ENCODE results near the gene ZNF536. TPM values are rescaled to one million over a fixed set of nuclear protein-coding genes. Genes with fewer than 3 reads are reported as not detected.
"Not testable (repeated sequence)": the region's sequence is repeated elsewhere in the genome, so short reads cannot be mapped to it uniquely, and the experiment has no call there.

ZNF536 gene
- total and polyA plus RNA-seq, 2 donors = 4.9 to 34.4 TPM

GRCh38 chr19:30417166-30417565 is 45.0 kb downstream of the ZNF536 start:
- WGBS = 68% methylated on average over 4 of the region's 4 CpGs
- DNase-seq (ENCODE audit: extremely low spot score) = not testable (repeated sequence)

GRCh38 chr19:30419568-30420180 is 47.5 kb downstream of the ZNF536 start:
- H3K4me1 ChIP-seq (ENCODE audit: insufficient read depth) = no peaks in the 10 kb centered on the region
- H3K4me3 ChIP-seq (ENCODE audit: low read depth, low read length) = no peak overlapping the region
- WGBS = 59% methylated on average over 15 of the region's 15 CpGs
- no peak for DNase-seq (ENCODE audit: extremely low spot score)
- no peak overlapping the region for H3K27ac ChIP-seq (ENCODE audit: low read depth)
- H3K36me3 ChIP-seq (ENCODE audit: insufficient read depth) = no peaks in the 10 kb centered on the region

More at GRCh38 chr19:30417166-30417565, 45.0 kb downstream of the ZNF536 start:
- H3K4me1 ChIP-seq (ENCODE audit: insufficient read depth); H3K27ac ChIP-seq (ENCODE audit: low read depth); H3K4me3 ChIP-seq (ENCODE audit: low read depth, low read length); H3K36me3 ChIP-seq (ENCODE audit: insufficient read depth): not testable (repeated sequence)

GRCh38 chr19:30420316-30420715 is 48.1 kb downstream of the ZNF536 start:
- Histone ChIP-seq H3K27ac (ENCODE audit: low read depth) (no peak overlapping the region), H3K4me1 (ENCODE audit: insufficient read depth) (no peaks in the 10 kb centered on the region), H3K36me3 (ENCODE audit: insufficient read depth) (no peaks in the 10 kb centered on the region), H3K4me3 (ENCODE audit: low read depth, low read length) (no peak overlapping the region)
- 78% methylated on average over 8 of the region's 8 CpGs for WGBS
- DNase-seq (ENCODE audit: extremely low spot score) = no peak

GRCh38 chr19:30420881-30421280 is 48.7 kb downstream of the ZNF536 start:
- H3K4me1 ChIP-seq (ENCODE audit: insufficient read depth) = no peaks in the 10 kb centered on the region
- no peaks in the 10 kb centered on the region for H3K36me3 ChIP-seq (ENCODE audit: insufficient read depth)
- no peak overlapping the region for H3K4me3 ChIP-seq (ENCODE audit: low read depth, low read length)
- no peak overlapping the region for H3K27ac ChIP-seq (ENCODE audit: low read depth)
- 81% methylated on average over 10 of the region's 10 CpGs for WGBS
- DNase-seq (ENCODE audit: extremely low spot score) = no peak

- 95% methylated on average over 8 of the region's 8 CpGs for WGBS
- Histone ChIP-seq H3K4me1 (ENCODE audit: insufficient read depth) (no peaks in the 10 kb centered on the region), H3K36me3 (ENCODE audit: insufficient read depth) (no peaks in the 10 kb centered on the region), H3K27ac (ENCODE audit: low read depth) (no peak overlapping the region), H3K4me3 (ENCODE audit: low read depth, low read length) (no peak overlapping the region)
- DNase-seq (ENCODE audit: extremely low spot score) = no peak
Measured at GRCh38 chr19:30421571-30421970, 49.4 kb downstream of the ZNF536 start.

GRCh38 chr19:30423481-30423880 is 51.3 kb downstream of the ZNF536 start:
- WGBS = 86% methylated on average over 11 of the region's 11 CpGs
- no peaks in the 10 kb centered on the region for H3K36me3 ChIP-seq (ENCODE audit: insufficient read depth)
- H3K4me3 ChIP-seq (ENCODE audit: low read depth, low read length) = no peak overlapping the region
- H3K27ac ChIP-seq (ENCODE audit: low read depth) = no peak overlapping the region
- no peaks in the 10 kb centered on the region for H3K4me1 ChIP-seq (ENCODE audit: insufficient read depth)
- DNase-seq (ENCODE audit: extremely low spot score) = no peak

GRCh38 chr19:30425885-30426838 is 54.0 kb downstream of the ZNF536 start:
- 83% methylated on average over 9 of the region's 9 CpGs for WGBS
- no peaks in the 10 kb centered on the region for H3K4me1 ChIP-seq (ENCODE audit: insufficient read depth)
- DNase-seq (ENCODE audit: extremely low spot score) = no peak
- H3K36me3 ChIP-seq (ENCODE audit: insufficient read depth) = no peaks in the 10 kb centered on the region
- no peak overlapping the region for H3K27ac ChIP-seq (ENCODE audit: low read depth)
- no peak overlapping the region for H3K4me3 ChIP-seq (ENCODE audit: low read depth, low read length)

- no peak for DNase-seq (ENCODE audit: extremely low spot score)
- H3K4me3 ChIP-seq (ENCODE audit: low read depth, low read length) = no peak overlapping the region
- H3K27ac ChIP-seq (ENCODE audit: low read depth) = no peak overlapping the region
Measured at GRCh38 chr19:30426864-30427263, 54.7 kb downstream of the ZNF536 start.

GRCh38 chr19:30428092-30428680 is 56.0 kb downstream of the ZNF536 start:
- DNase-seq (ENCODE audit: extremely low spot score) = no peak
- H3K4me1 ChIP-seq (ENCODE audit: insufficient read depth) = no peaks in the 10 kb centered on the region
- no peak overlapping the region for H3K27ac ChIP-seq (ENCODE audit: low read depth)
- H3K36me3 ChIP-seq (ENCODE audit: insufficient read depth) = no peaks in the 10 kb centered on the region
- 90% methylated on average over 6 of the region's 6 CpGs for WGBS
- H3K4me3 ChIP-seq (ENCODE audit: low read depth, low read length) = no peak overlapping the region

More at GRCh38 chr19:30426864-30427263, 54.7 kb downstream of the ZNF536 start:
- Histone ChIP-seq H3K4me1 (ENCODE audit: insufficient read depth) (no peaks in the 10 kb centered on the region), H3K36me3 (ENCODE audit: insufficient read depth) (no peaks in the 10 kb centered on the region)

- no peak for DNase-seq (ENCODE audit: extremely low spot score)
- no peak overlapping the region for H3K27ac ChIP-seq (ENCODE audit: low read depth)
- H3K36me3 ChIP-seq (ENCODE audit: insufficient read depth) = no peaks in the 10 kb centered on the region
- WGBS = 82% methylated on average over 3 of the region's 3 CpGs
- H3K4me1 ChIP-seq (ENCODE audit: insufficient read depth) = no peaks in the 10 kb centered on the region
- H3K4me3 ChIP-seq (ENCODE audit: low read depth, low read length) = no peak overlapping the region
Measured at GRCh38 chr19:30428844-30429243, 56.7 kb downstream of the ZNF536 start.

- Histone ChIP-seq H3K36me3 (ENCODE audit: insufficient read depth) (no peaks in the 10 kb centered on the region), H3K27ac (ENCODE audit: low read depth) (no peak overlapping the region), H3K4me1 (ENCODE audit: insufficient read depth) (no peaks in the 10 kb centered on the region), H3K4me3 (ENCODE audit: low read depth, low read length) (no peak overlapping the region)
- no peak for DNase-seq (ENCODE audit: extremely low spot score)
- WGBS = 98% methylated on average over 6 of the region's 6 CpGs
Measured at GRCh38 chr19:30430206-30430734, 58.1 kb downstream of the ZNF536 start.

- Histone ChIP-seq H3K4me1 (ENCODE audit: insufficient read depth) (no peaks in the 10 kb centered on the region), H3K4me3 (ENCODE audit: low read depth, low read length) (no peak overlapping the region), H3K36me3 (ENCODE audit: insufficient read depth) (no peaks in the 10 kb centered on the region), H3K27ac (ENCODE audit: low read depth) (no peak overlapping the region)
- 60% methylated on average over 8 of the region's 8 CpGs for WGBS
- DNase-seq (ENCODE audit: extremely low spot score) = no peak
Measured at GRCh38 chr19:30431591-30431990, 59.4 kb downstream of the ZNF536 start.

- no peak overlapping the region for H3K4me3 ChIP-seq (ENCODE audit: low read depth, low read length)
- 98% methylated on average over 4 of the region's 4 CpGs for WGBS
- no peaks in the 10 kb centered on the region for H3K36me3 ChIP-seq (ENCODE audit: insufficient read depth)
- no peak for DNase-seq (ENCODE audit: extremely low spot score)
- no peak overlapping the region for H3K27ac ChIP-seq (ENCODE audit: low read depth)
- no peaks in the 10 kb centered on the region for H3K4me1 ChIP-seq (ENCODE audit: insufficient read depth)
Measured at GRCh38 chr19:30434797-30435594, 62.8 kb downstream of the ZNF536 start.

Data from urinary bladder (tissue), 4 donors.